Upper lobe of left lung (tissue), 6 donors: Measurements from ENCODE around the gene CXCL8. TPM values are rescaled to one million over a fixed set of nuclear protein-coding genes. Genes with fewer than 3 reads are reported as not detected.

Experiments used
- ATAC-seq, 2 donors: fragments of 200-7000 bp; cut with Tn5 transposase; one replicate each; pipeline ENCODE4 v1.9.1; 2022; ENCODE audit warnings: mild to moderate bottlenecking in 2 of 2, moderate library complexity in 2 of 2; ENCODE audit not compliant: low FRiP score in 2 of 2
- DNase-seq, 2 donors: peaks; one replicate each; pipeline ENCODE4 v3.0.0-alpha.2; 2019 to 2020
- H3K27ac ChIP-seq, 4 donors: fragments of 200-600 bp; sonication (generic); one replicate each; pipeline ENCODE4 v1.5.1; 2016 to 2019
- H3K27me3 ChIP-seq, 4 donors: fragments of 200-600 bp; sonication (generic); one replicate each; pipeline ENCODE4 v1.5.1; 2017 to 2019
- H3K36me3 ChIP-seq, 4 donors: fragments of 200-600 bp; sonication (generic); one replicate each; pipeline ENCODE4 v1.5.1; 2016 to 2019
- H3K4me1 ChIP-seq, 4 donors: fragments of 200-600 bp; sonication (generic); one replicate each; pipeline ENCODE4 v1.5.1; 2018 to 2019
- H3K4me3 ChIP-seq, 4 donors: fragments of 200-600 bp; sonication (generic); one replicate each; pipeline ENCODE4 v1.5.1; 2017 to 2019; ENCODE audit warnings: mild to moderate bottlenecking in 2 of 4, moderate library complexity in 1 of 4
- H3K9me3 ChIP-seq, 4 donors: fragments of 200-600 bp; sonication (generic); one replicate each; pipeline ENCODE4 v1.5.1; 2018 to 2019
- CTCF ChIP-seq, 6 experiments: fragments of 450-650 bp in 4 of 6; fragments of 200-600 bp in 2 of 6; sonication (generic) in 2 of 6; IDR thresholded peaks; one replicate each; pipeline ENCODE4 v1.5.1; 2016 to 2019; ENCODE audit warnings: antibody characterized with exemption in 6 of 6
- EP300 ChIP-seq, 4 donors: sonication (generic); formaldehyde crosslinking; IDR thresholded peaks; one replicate each; pipeline ENCODE4 v1.5.1; 2017; ENCODE audit warnings: antibody characterized with exemption in 4 of 4, control low read depth in 2 of 4
- POLR2A ChIP-seq, 4 donors: fragments of 450-650 bp; IDR thresholded peaks; one replicate each; pipeline ENCODE4 v1.5.1; 2016 to 2017; ENCODE audit warnings: antibody characterized with exemption in 4 of 4, mild to moderate bottlenecking in 2 of 4
- POLR2AphosphoS5 ChIP-seq, 2 donors: sonication (generic); formaldehyde crosslinking; IDR thresholded peaks; one replicate each; pipeline ENCODE4 v1.5.1; 2017; ENCODE audit warnings: antibody characterized with exemption in 2 of 2
- WGBS, 2 donors: methylation state at CpG; one replicate each; pipeline ENCODE4 v1.1.5; 2017 to 2018; 5-methylcytosine and 5-hydroxymethylcytosine counted together
- total RNA-seq, 6 donors: library from RNA; depleted of rRNA in 4 of 6; stranded (reverse); fragments of >200 nt in 4 of 6; gene quantifications; one replicate each; pipeline versions ENCODE4 v1.1.0 to v1.2.1, GENCODE V29; 2016 to 2021
- donor health status: DM: no; HTN: no; CAD: no; lungs with moderate emphysema.
- donor health status: DM: no; HTN: yes; CAD: no; lungs with severe emphysema.

CXCL8 gene
- total RNA-seq, 6 donors from 2014 or later = 3.7 to 35.6 (median 12.2) TPM

- H3K27me3 ChIP-seq = no peaks in the 10 kb centered on the region
- no peaks in the 10 kb centered on the region for H3K9me3 ChIP-seq
- no peaks in the 10 kb centered on the region for H3K36me3 ChIP-seq
- WGBS, 2 donors = 75 to 81% methylated on average over 1 of the region's 1 CpG
- ATAC-seq = peak in 1 of 2 donors; percentile 77
- H3K4me3 ChIP-seq = no peak overlapping the region
- no peak for DNase-seq
- peaks cover 0 to 18% (median 12%) of the 10 kb centered on the region in 4 donors for H3K4me1 ChIP-seq
- no peak overlapping the region for H3K27ac ChIP-seq
- TF ChIP-seq CTCF (IDR thresholded peaks at IDR 0.05) (no peak), POLR2AphosphoS5 (IDR thresholded peaks at IDR 0.05) (no peak), EP300 (IDR thresholded peaks at IDR 0.05) (no peak), POLR2A (IDR thresholded peaks at IDR 0.05) (no peak)
Observed at GRCh38 chr4:73721909-73722308, 18.5 kb upstream of the CXCL8 start.

DNA sequence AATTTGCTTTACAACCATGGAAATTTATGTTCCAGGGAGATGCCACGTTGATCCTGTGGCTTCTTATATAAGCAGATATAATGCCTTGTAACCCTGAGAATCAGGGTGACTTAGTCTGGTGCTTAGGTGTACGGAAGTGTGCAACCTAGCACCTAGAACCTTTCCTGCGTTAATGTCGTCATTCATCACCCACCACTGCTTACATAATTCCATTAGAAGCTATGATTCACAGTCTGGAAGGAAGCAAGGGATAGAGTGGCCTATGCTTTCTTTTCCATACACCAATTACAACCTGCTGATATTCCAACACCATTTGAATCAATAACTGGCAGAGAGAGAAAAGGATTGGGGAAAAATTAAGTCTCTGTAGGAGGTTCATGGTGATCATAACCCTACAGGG is 17.3 kb upstream of the CXCL8 start:
- ATAC-seq = no peak
- no peak for TF ChIP-seq POLR2A (IDR thresholded peaks at IDR 0.05)
- TF ChIP-seq CTCF (IDR thresholded peaks at IDR 0.05) = no peak
- TF ChIP-seq POLR2AphosphoS5 (IDR thresholded peaks at IDR 0.05) = no peak
- TF ChIP-seq EP300 (IDR thresholded peaks at IDR 0.05) = no peak
- Histone ChIP-seq H3K36me3 (no peaks in the 10 kb centered on the region), H3K27me3 (no peaks in the 10 kb centered on the region), H3K9me3 (no peaks in the 10 kb centered on the region), H3K27ac (no peak overlapping the region), H3K4me3 (no peak overlapping the region), H3K4me1 (peaks cover 0 to 27% (median 14%) of the 10 kb centered on the region in 4 donors)
- 80 to 88% methylated on average over 4 of the region's 4 CpGs for WGBS, 2 donors
- DNase-seq = no peak

DNA sequence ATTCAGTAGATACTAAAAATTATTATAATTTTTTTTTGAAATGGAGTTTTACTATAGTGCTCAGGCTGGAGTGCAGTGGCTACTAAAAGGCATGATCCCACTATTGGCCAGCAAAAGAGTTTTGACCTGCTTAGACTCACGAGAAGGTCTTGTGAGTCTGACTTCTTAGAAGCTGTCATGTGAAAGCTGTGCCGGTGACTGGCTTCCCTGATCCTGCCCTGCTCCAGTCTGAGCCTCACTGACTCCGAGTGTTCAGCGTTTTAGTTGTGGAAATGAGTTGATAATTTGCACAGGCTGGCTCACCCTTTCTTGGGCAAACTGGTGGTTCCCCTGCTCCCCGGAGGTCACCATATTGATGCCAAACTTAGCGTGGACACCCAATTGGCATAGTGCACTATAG is 16.4 kb upstream of the CXCL8 start:
- DNase-seq = no peak
- Histone ChIP-seq H3K27me3 (no peaks in the 10 kb centered on the region), H3K9me3 (no peaks in the 10 kb centered on the region), H3K27ac (no peak overlapping the region), H3K4me1 (peaks cover 0 to 31% (median 15%) of the 10 kb centered on the region in 4 donors), H3K36me3 (no peaks in the 10 kb centered on the region), H3K4me3 (no peak overlapping the region)
- no peak for ATAC-seq
- TF ChIP-seq POLR2A (IDR thresholded peaks at IDR 0.05) (peak in 1 of 4 donors; percentile 17), POLR2AphosphoS5 (IDR thresholded peaks at IDR 0.05) (no peak)
- 87 to 88% methylated on average over 6 of the region's 6 CpGs for WGBS, 2 donors

DNA sequence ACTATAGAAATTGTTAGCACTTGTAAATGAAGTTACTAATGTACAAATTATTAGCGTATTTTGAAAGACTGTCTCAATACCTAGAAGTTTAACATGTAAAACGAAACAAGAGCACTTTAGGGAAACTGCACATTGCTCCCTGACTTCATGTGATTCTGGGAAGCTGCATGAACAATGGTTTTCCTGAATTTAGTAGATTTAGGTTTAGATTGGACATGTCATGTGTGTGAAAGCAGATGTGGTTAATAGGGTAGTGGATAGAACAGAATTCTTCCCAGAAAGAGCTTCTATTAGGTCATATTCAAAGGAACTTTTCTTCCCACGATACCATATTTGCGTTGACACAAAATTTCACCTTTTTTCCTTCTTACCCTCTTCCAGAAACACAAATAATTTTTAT is 14.9 kb upstream of the CXCL8 start:
- no peaks in the 10 kb centered on the region for H3K36me3 ChIP-seq
- 85 to 92% methylated on average over 4 of the region's 4 CpGs for WGBS, 2 donors
- no peaks in the 10 kb centered on the region for H3K27me3 ChIP-seq
- no peak overlapping the region for H3K27ac ChIP-seq
- DNase-seq (no peak), ATAC-seq (no peak)
- no peak for TF ChIP-seq EP300 (IDR thresholded peaks at IDR 0.05)
- peaks cover 13 to 46% (median 25%) of the 10 kb centered on the region in 4 donors for H3K4me1 ChIP-seq
- H3K9me3 ChIP-seq = no peaks in the 10 kb centered on the region
- no peak overlapping the region for H3K4me3 ChIP-seq

GRCh38 chr4:73725985-73726384 is 14.4 kb upstream of the CXCL8 start:
- WGBS, 2 donors = 37 to 50% methylated on average over 1 of the region's 1 CpG
- Histone ChIP-seq H3K9me3 (no peaks in the 10 kb centered on the region), H3K27me3 (no peaks in the 10 kb centered on the region), H3K4me1 (peaks cover 13 to 48% (median 27%) of the 10 kb centered on the region in 4 donors), H3K36me3 (no peaks in the 10 kb centered on the region), H3K27ac (no peak overlapping the region), H3K4me3 (no peak overlapping the region)
- ATAC-seq (peak; percentile 62 to 78), DNase-seq (no peak)
- no peak for TF ChIP-seq POLR2AphosphoS5 (IDR thresholded peaks at IDR 0.05)
- TF ChIP-seq EP300 (IDR thresholded peaks at IDR 0.05) = peak in 1 of 4 donors; percentile 73

- 59 to 74% methylated on average over 8 of the region's 8 CpGs for WGBS, 2 donors
- DNase-seq = peak in 1 of 2 donors; percentile 87
Observed at GRCh38 chr4:73727685-73728084, 12.7 kb upstream of the CXCL8 start.

More at GRCh38 chr4:73727685-73728084, 12.7 kb upstream of the CXCL8 start:
- peak overlapping the region in 1 of 4 donors; percentile 12 for H3K27ac ChIP-seq
- no peaks in the 10 kb centered on the region for H3K36me3 ChIP-seq
- ATAC-seq = peak in 1 of 2 donors; percentile 69
- TF ChIP-seq EP300 (IDR thresholded peaks at IDR 0.05) (peak in 1 of 4 donors; percentile 72), CTCF (IDR thresholded peaks at IDR 0.05) (no peak), POLR2AphosphoS5 (IDR thresholded peaks at IDR 0.05) (peak in 1 of 2 donors; percentile 35), POLR2A (IDR thresholded peaks at IDR 0.05) (no peak)
- no peaks in the 10 kb centered on the region for H3K27me3 ChIP-seq
- no peak overlapping the region for H3K4me3 ChIP-seq
- no peaks in the 10 kb centered on the region for H3K9me3 ChIP-seq
- H3K4me1 ChIP-seq = peaks cover 21 to 53% (median 38%) of the 10 kb centered on the region in 4 donors
